ENCODE results near the gene SLC7A6OS. TPM values are rescaled to one million over a fixed set of nuclear protein-coding genes. Genes with fewer than 3 reads are reported as not detected.
A peak's percentile ranks its signal among the peaks of the same experiment; 100 is the strongest.

Gene SLC7A6OS
- total RNA-seq, 1 donor from 2014 or later, result 25.2 TPM

DNA sequence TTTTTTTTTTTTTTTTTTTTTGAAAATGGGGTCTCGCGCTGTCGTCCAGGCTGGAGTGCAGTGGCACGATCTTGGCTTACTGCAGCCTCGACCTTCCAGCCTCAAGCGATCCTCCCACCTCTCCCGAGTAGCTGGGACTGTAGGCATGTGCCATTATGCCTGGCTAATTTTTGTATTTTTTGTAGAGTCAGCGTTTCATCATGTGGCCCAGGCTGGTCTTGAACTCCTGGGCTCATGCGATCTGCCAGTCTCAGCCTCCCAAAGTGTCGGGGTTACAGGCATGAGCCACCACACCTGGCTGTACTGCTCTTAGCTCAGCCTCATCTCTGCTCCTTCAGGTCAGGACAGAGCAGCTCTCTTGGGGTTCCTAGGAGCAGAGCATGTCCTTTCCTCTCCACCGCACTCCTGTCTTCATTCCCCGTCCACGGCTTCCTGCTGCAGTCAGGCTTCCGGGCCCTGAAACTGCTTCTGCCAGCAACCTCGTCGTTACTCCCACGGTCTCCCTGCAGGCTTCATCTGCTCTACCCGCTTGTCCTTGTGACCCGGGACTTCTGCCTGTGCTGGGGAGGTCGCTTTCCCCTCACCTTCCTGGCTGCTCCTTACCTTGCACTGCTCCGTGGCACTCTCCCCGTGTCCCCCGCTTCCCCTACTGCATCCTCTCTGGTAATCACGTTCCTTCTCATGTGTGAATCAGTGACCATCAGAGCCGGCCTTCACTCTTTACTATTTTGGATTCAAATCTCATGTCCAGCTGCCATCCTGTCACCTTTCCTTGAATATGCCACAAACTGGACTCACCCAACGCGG, 38.1 kb upstream of the SLC7A6OS start:
- Mint-ChIP-seq H3K9me3 (ENCODE audit: unreplicated experiment) (peaks cover 2% of the 10 kb centered on the region), H3K36me3 (ENCODE audit: unreplicated experiment) (peaks cover 5% of the 10 kb centered on the region), H3K27ac (ENCODE audit: unreplicated experiment) (peak overlapping the region; percentile 33), H3K4me3 (ENCODE audit: unreplicated experiment) (no peak overlapping the region), H3K4me1 (ENCODE audit: low read depth, unreplicated experiment) (peaks cover 30% of the 10 kb centered on the region), H3K27me3 (ENCODE audit: unreplicated experiment) (peaks cover 5% of the 10 kb centered on the region)
- DNase-seq, result no peak
- TF ChIP-seq, protein P1, sequence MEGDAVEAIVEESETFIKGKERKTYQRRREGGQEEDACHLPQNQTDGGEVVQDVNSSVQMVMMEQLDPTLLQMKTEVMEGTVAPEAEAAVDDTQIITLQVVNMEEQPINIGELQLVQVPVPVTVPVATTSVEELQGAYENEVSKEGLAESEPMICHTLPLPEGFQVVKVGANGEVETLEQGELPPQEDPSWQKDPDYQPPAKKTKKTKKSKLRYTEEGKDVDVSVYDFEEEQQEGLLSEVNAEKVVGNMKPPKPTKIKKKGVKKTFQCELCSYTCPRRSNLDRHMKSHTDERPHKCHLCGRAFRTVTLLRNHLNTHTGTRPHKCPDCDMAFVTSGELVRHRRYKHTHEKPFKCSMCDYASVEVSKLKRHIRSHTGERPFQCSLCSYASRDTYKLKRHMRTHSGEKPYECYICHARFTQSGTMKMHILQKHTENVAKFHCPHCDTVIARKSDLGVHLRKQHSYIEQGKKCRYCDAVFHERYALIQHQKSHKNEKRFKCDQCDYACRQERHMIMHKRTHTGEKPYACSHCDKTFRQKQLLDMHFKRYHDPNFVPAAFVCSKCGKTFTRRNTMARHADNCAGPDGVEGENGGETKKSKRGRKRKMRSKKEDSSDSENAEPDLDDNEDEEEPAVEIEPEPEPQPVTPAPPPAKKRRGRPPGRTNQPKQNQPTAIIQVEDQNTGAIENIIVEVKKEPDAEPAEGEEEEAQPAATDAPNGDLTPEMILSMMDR (IDR thresholded peaks at IDR 0.05; ENCODE audit: partially characterized antibody, unreplicated experiment), result no peak

GRCh38 chr16:68347605-68348004, 36.9 kb upstream of the SLC7A6OS start:
- Mint-ChIP-seq H3K36me3 (ENCODE audit: unreplicated experiment) (peaks cover 5% of the 10 kb centered on the region), H3K9me3 (ENCODE audit: unreplicated experiment) (peaks cover 2% of the 10 kb centered on the region), H3K27me3 (ENCODE audit: unreplicated experiment) (peaks cover 5% of the 10 kb centered on the region), H3K4me3 (ENCODE audit: unreplicated experiment) (no peak overlapping the region), H3K27ac (ENCODE audit: unreplicated experiment) (no peak overlapping the region), H3K4me1 (ENCODE audit: low read depth, unreplicated experiment) (peaks cover 30% of the 10 kb centered on the region)
- TF ChIP-seq, protein P1 (IDR thresholded peaks at IDR 0.05; ENCODE audit: partially characterized antibody, unreplicated experiment), result no peak
- DNase-seq, result no peak

- Mint-ChIP-seq H3K27me3 (ENCODE audit: unreplicated experiment) (peaks cover 5% of the 10 kb centered on the region), H3K9me3 (ENCODE audit: unreplicated experiment) (peaks cover 2% of the 10 kb centered on the region), H3K4me3 (ENCODE audit: unreplicated experiment) (no peak overlapping the region), H3K4me1 (ENCODE audit: low read depth, unreplicated experiment) (peaks cover 30% of the 10 kb centered on the region), H3K36me3 (ENCODE audit: unreplicated experiment) (peaks cover 5% of the 10 kb centered on the region), H3K27ac (ENCODE audit: unreplicated experiment) (no peak overlapping the region)
- TF ChIP-seq, protein P1 (IDR thresholded peaks at IDR 0.05; ENCODE audit: partially characterized antibody, unreplicated experiment), result no peak
- no peak for DNase-seq
Observed at GRCh38 chr16:68346892-68347480, 36.2 kb upstream of the SLC7A6OS start.

GRCh38 chr16:68345958-68346635, 35.4 kb upstream of the SLC7A6OS start:
- Mint-ChIP-seq H3K4me3 (ENCODE audit: unreplicated experiment) (no peak overlapping the region), H3K36me3 (ENCODE audit: unreplicated experiment) (peaks cover 5% of the 10 kb centered on the region), H3K27ac (ENCODE audit: unreplicated experiment) (no peak overlapping the region), H3K9me3 (ENCODE audit: unreplicated experiment) (peaks cover 2% of the 10 kb centered on the region), H3K4me1 (ENCODE audit: low read depth, unreplicated experiment) (peaks cover 27% of the 10 kb centered on the region), H3K27me3 (ENCODE audit: unreplicated experiment) (peaks cover 5% of the 10 kb centered on the region)
- TF ChIP-seq, protein P1 (IDR thresholded peaks at IDR 0.05; ENCODE audit: partially characterized antibody, unreplicated experiment), result no peak
- DNase-seq, result no peak
